Kidney (tissue), 14 donors: ENCODE measurements around the gene CCR5. TPM values are rescaled to one million over a fixed set of nuclear protein-coding genes. Genes with fewer than 3 reads are reported as not detected.

Source experiments
- DNase-seq, 5 donors: peaks; one replicate each; pipeline ENCODE4 v3.0.0-alpha.2; 2013 to 2020
- FAIRE-seq: peaks from 2 replicates; lab custom pipeline; 2012; peaks lifted over from hg19 to GRCh38; lab: Jason Lieb, UNC
- H3K27ac ChIP-seq, 2 donors: one replicate each; pipeline ENCODE4 v1.7.0; 2013; ENCODE audit warnings: low read depth in 2 of 2, low read length in 2 of 2, inconsistent platforms in 1 of 2
- H3K27me3 ChIP-seq: one replicate; pipeline ENCODE4 v1.7.1; 2013; ENCODE audit warnings: low read length, inconsistent platforms; ENCODE audit not compliant: control insufficient read depth, insufficient read depth
- H3K36me3 ChIP-seq, 3 donors: one replicate each; pipeline versions ENCODE4 v1.7.0 to v1.7.1; 2013; ENCODE audit warnings: low read length in 3 of 3, control low read depth in 1 of 3, inconsistent platforms in 1 of 3; ENCODE audit not compliant: insufficient read depth in 3 of 3, control insufficient read depth in 2 of 3
- H3K4me1 ChIP-seq, 3 donors: one replicate each; pipeline versions ENCODE4 v1.7.0 to v1.7.1; 2013; ENCODE audit warnings: low read length in 3 of 3, inconsistent platforms in 1 of 3, low read depth in 1 of 3; ENCODE audit not compliant: control insufficient read depth in 2 of 3, insufficient read depth in 2 of 3
- H3K4me3 ChIP-seq, 3 donors: one replicate each; pipeline versions ENCODE4 v1.7.0 to v1.8.1; 2013; ENCODE audit warnings: low read length in 3 of 3, control low read depth in 1 of 3, inconsistent platforms in 1 of 3
- H3K9ac ChIP-seq, 3 donors: one replicate each; pipeline versions ENCODE4 v1.7.0 to v1.7.1; 2013; ENCODE audit warnings: low read length in 3 of 3, control low read depth in 1 of 3, inconsistent platforms in 1 of 3
- H3K9me3 ChIP-seq, 3 donors: one replicate each; pipeline versions ENCODE4 v1.7.0 to v1.7.1; 2013; ENCODE audit warnings: low read length in 3 of 3, control low read depth in 1 of 3, inconsistent platforms in 1 of 3; ENCODE audit not compliant: control insufficient read depth in 2 of 3, insufficient read depth in 1 of 3
- intact Hi-C: fragments of 100-400 bp; cut with DNase I; formaldehyde crosslinking; loops from one replicate; pipeline ENCODE4 v1.11.1; 2022
- polyA plus RNA-seq: library from polyadenylated mRNA; stranded (reverse); fragments of 350-450 nt; fragmentation: Illumina TruSeq; extraction: RNeasy Lipid Tissue Mini Kit (QIAGEN cat#74804); gene quantifications from one replicate; pipeline ENCODE4 v1.2.3, GENCODE V29; 2014; ENCODE audit warnings: low read depth, low replicate concordance; ENCODE audit not compliant: insufficient read depth
- total RNA-seq: library from RNA; stranded (reverse); fragmentation: NEBNext Ultra II Directional; extraction: Animal tissue kit (Norgen Biotek cat#: 25700); gene quantifications from one replicate; pipeline ENCODE4 v1.2.1, GENCODE V29; 2021
- TF ChIP-seq, protein P1 (sequence below): IDR thresholded peaks from 3 replicates; pipeline ENCODE4 v1.5.1; 2012; ENCODE audit warnings: mild to moderate bottlenecking, moderate library complexity, borderline replicate concordance; ENCODE audit not compliant: insufficient read depth; ENCODE audit errors: extremely low read depth
- donor health status: control.
- donor health status: control.
- donor health status: control.
- donor health status: control.
- donor health status: control.
- donor health status: DM: yes; HTN: yes; CAD: no.
- donor health status: Normal renal cell carcinoma (clear cell type).

CCR5 gene
- total and polyA plus RNA-seq, 2 donors from 2014 or later: 0.32 to 4.4 TPM

DNA sequence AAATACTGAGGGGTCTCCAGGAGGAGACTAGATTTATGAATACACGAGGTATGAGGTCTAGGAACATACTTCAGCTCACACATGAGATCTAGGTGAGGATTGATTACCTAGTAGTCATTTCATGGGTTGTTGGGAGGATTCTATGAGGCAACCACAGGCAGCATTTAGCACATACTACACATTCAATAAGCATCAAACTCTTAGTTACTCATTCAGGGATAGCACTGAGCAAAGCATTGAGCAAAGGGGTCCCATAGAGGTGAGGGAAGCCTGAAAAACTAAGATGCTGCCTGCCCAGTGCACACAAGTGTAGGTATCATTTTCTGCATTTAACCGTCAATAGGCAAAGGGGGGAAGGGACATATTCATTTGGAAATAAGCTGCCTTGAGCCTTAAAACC lies 4.5 kb downstream of the CCR5 start:
- no peak for FAIRE-seq
- no peak overlapping the region for H3K9ac ChIP-seq
- TF ChIP-seq, protein P1, sequence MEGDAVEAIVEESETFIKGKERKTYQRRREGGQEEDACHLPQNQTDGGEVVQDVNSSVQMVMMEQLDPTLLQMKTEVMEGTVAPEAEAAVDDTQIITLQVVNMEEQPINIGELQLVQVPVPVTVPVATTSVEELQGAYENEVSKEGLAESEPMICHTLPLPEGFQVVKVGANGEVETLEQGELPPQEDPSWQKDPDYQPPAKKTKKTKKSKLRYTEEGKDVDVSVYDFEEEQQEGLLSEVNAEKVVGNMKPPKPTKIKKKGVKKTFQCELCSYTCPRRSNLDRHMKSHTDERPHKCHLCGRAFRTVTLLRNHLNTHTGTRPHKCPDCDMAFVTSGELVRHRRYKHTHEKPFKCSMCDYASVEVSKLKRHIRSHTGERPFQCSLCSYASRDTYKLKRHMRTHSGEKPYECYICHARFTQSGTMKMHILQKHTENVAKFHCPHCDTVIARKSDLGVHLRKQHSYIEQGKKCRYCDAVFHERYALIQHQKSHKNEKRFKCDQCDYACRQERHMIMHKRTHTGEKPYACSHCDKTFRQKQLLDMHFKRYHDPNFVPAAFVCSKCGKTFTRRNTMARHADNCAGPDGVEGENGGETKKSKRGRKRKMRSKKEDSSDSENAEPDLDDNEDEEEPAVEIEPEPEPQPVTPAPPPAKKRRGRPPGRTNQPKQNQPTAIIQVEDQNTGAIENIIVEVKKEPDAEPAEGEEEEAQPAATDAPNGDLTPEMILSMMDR: no peak
- H3K27ac ChIP-seq: no peak overlapping the region
- no peak for DNase-seq
- H3K36me3 ChIP-seq: no peaks in the 10 kb centered on the region
- H3K4me1 ChIP-seq: no peaks in the 10 kb centered on the region
- H3K27me3 ChIP-seq: no peaks in the 10 kb centered on the region
- no peaks in the 10 kb centered on the region for H3K9me3 ChIP-seq
- no peak overlapping the region for H3K4me3 ChIP-seq
- intact Hi-C loops: loop anchor here (10.0 kb wide), 2 partner anchors 290 to 430 kb away; partner anchors contain the start of gene CXCR6

DNA sequence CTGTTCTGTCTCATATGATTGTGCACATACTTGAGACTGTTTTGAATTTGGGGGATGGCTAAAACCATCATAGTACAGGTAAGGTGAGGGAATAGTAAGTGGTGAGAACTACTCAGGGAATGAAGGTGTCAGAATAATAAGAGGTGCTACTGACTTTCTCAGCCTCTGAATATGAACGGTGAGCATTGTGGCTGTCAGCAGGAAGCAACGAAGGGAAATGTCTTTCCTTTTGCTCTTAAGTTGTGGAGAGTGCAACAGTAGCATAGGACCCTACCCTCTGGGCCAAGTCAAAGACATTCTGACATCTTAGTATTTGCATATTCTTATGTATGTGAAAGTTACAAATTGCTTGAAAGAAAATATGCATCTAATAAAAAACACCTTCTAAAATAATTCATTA lies 5.1 kb downstream of the CCR5 start:
- no peak overlapping the region for H3K27ac ChIP-seq
- no peaks in the 10 kb centered on the region for H3K36me3 ChIP-seq
- no peak overlapping the region for H3K9ac ChIP-seq
- no peak overlapping the region for H3K4me3 ChIP-seq
- H3K9me3 ChIP-seq: no peaks in the 10 kb centered on the region
- H3K27me3 ChIP-seq: no peaks in the 10 kb centered on the region
- peaks cover 0 to 2% (median 0%) of the 10 kb centered on the region in 3 donors for H3K4me1 ChIP-seq
- intact Hi-C loops: loop anchor here (10.0 kb wide), 2 partner anchors 291 to 431 kb away; partner anchors contain the start of gene CXCR6
- TF ChIP-seq, protein P1: no peak
- FAIRE-seq: no peak
- DNase-seq: no peak

DNA sequence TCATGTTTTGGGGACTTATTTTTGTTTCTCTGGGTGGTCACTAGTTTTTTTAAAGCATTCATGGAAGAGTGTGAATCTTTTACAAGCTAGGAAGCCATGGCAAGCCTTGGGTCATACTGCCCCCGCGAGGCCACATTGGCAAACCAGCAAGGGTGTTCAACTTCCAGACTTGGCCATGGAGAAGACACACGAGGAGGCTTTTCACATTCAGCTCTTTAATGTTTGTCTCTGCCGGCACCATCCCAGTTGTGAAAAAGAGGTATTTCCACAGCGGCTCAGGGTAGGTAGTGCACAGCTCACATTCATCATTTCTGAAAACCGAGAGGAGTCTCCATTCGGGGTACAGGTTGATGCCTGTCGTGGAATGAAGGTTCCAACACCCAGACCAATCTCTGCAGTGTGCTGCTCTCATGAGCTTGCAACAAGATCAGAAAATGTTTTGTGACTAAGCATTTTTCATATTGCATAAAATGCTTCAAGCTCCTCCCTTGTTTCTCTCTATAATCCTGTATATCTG lies 7.7 kb downstream of the CCR5 start:
- Histone ChIP-seq H3K27me3 (no peaks in the 10 kb centered on the region), H3K4me3 (no peak overlapping the region), H3K4me1 (peaks cover 0 to 2% (median 0%) of the 10 kb centered on the region in 3 donors), H3K36me3 (no peaks in the 10 kb centered on the region), H3K9ac (no peak overlapping the region), H3K27ac (no peak overlapping the region), H3K9me3 (no peaks in the 10 kb centered on the region)
- intact Hi-C loops: loop anchor here (10.0 kb wide), 2 partner anchors 294 to 434 kb away; partner anchors contain the start of gene CXCR6
- FAIRE-seq: no peak
- DNase-seq: peak; percentile 56 to 85 (median 67)
- TF ChIP-seq, protein P1: peak; percentile 57
